ENCODE measurements around the gene SYT6.

Gene SYT6

DNA sequence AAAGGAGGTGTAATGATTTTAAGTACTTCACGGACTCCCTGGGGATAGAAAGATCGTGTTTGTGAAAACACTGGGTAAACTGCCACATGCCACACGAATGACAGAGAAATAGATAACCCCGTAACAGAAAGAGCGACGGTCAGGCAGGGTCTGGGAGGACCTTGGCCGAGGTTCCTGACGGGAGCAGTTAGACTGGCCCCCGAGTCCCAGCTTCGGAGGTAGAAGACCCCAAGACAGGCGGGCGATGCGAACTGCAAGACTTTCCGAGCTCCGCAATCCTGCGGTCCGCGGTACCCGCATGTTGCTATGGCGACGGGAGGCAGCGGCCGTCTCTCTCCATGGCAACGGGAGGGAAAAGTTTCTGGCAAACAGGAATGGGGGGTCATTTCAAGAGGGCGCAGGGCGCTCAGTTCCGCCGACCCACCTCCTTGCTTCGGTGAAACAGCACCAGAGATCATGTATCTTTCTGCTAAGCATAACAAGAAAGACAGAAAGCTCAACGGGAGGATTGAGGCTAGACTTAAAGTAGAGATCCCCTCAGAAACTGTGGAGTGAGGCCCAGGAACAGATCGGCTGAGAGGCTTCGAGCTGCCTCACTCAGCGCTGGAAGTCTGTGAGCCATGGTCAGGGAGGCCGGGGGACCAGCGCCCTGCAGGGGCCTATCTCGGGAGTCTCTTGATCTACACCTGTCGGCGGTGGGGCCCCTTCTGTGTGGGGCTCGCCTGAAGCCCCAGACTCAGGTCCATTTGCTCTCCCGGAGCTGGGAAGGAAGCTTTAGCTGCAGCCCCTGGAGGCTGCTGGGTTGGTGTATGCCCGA lies 685 bp upstream of the SYT6 start:
- DNase-seq (ENCODE audit: low read depth) = no peak

DNA sequence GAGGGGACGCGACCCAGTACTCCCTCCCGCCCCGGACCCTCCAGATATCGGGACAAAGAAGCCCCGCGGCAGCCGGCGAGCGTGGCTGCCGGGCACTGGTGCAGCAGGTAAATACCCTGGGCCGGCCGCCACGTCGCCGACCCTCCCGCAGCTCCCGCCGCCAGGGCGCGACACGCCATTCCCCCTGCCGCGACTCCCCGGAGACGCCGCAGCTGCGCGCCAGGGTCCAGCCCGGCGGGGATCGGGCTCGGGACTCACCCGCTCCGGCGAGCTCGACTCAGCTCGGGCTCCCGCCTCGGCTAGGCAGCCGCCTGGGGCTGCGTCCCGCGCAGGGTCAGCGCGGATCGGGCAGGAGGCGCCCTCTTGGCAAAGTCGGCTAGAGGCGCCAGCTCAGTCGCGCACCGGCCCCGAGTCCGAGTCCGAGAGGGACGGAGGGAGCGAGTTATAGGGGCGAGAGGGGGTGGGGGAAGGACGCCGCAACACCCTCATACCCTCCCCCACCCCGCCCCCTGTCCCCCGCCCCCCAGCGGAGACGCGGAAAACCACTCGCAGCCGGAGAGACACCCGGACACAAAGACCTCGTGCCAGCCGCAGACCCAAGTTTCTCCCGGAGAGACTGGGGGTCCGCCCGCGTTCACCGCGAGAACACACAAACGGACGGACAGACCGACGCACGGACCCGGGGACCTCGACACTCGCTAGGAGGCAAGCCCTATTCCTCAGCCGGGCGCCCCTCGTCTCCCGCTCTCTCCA lies 985 bp downstream of the SYT6 start:
- no peak for DNase-seq (ENCODE audit: low read depth)

DNA sequence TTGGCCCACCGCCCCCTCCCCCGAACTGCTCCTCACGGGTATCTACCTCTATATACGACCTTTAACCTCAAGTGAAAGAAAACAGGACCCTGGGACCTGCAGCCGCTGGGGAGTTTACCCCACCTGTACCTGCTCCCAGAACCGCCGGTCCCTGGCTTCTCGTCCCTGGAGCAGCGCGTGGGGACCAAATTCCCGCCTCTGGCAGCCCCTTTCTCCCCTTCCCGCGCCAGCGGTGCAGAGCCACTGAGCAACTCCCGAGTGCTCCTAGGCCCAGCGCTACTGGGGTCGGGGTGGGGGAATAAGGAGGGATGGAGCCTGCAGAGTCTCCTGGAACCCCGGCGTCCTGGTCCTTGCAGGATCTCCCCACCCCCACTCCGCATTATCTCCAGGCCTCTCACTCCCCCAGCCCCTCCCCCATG lies 1.6 kb downstream of the SYT6 start:
- no peak for DNase-seq (ENCODE audit: low read depth)

DNA sequence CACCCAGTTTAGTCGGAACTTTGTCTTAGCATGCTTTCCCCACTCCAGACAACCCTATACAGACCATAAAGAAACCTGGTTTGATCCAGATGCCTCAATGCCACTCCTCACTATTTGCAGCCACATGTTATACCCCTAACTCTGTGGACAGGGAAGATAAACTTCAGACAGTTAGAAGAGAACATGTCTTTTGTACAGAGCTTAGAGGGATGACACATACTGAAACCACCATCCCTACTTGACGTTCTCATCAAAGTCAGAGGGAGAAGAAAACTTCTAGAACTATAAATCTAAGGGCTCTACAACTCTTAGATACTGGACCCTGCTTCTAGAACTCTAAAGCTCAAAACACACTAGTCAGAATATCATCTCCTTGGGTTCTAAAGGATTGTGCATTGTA lies 3.7 kb downstream of the SYT6 start:
- no peak for DNase-seq (ENCODE audit: low read depth)

DNA sequence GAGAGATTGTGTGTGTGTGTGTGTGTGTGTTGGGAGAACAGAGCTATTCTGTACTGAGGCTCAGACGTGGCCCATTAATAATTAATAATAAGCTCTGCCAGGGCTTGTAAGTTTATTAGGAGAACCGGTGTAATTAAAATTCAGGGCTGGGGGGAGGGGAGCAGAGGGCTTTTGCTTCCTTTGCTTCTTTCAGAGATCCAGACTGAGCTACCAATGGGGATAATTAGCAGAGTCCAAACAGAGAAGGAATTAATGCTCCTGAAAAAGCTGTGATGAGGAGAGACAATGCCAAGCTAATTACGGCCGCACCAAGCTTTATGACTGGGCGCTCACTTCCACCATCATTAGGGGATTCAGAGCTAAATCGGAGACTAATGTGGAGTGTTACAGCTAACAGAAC lies 4.5 kb downstream of the SYT6 start:
- DNase-seq (ENCODE audit: low read depth) = no peak

DNA sequence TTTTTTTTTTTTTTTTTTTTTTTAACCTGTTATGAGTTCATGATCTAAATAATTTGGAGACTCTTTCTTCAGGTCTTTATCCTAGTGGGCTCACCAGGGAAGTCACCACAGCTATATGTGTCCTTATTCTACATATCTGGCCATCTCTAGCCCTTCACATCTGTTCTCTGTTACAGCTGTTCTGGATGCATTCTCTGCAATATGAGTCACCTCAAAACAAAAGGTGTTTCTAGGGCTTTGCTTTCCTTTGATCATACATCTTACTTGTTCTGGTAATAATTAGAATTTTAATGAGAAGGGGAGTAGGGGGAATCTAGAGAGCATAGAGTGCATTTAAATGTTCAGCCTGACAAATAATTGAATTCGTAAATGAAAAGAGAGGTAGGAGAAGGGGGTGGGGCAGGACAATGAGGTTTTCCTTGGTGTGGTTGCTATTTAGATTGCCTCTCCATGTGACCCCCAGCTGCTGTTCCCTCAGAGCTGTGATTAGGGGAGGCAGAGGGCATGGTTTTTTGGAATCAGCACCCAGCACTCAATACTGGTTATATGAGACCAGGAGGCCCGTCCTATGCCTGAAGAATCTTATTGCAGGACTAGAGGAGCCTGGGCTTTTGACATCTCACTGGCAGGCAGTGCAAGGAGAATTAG lies 8.0 kb downstream of the SYT6 start:
- DNase-seq (ENCODE audit: low read depth) = no peak

DNA sequence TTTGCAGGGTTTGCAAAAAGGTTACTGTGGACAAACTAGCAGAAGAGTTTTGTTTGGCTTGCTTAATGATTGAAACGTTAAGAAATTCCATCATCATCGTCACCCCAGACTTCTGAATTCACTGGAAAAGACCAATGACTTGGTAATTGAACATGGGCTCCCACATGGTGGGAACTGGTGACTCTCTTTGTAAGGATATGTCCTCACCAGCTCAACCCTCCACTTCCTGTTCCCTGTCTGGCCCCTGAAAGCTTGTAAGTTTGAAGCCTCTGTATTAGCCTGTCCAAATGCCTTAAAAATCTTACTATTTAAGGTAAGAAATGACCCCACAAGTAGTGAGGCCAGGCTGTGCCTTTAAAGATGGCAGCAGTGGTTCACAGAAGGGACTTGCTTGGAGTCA lies 9.7 kb downstream of the SYT6 start:
- no peak for DNase-seq (ENCODE audit: low read depth)

DNA sequence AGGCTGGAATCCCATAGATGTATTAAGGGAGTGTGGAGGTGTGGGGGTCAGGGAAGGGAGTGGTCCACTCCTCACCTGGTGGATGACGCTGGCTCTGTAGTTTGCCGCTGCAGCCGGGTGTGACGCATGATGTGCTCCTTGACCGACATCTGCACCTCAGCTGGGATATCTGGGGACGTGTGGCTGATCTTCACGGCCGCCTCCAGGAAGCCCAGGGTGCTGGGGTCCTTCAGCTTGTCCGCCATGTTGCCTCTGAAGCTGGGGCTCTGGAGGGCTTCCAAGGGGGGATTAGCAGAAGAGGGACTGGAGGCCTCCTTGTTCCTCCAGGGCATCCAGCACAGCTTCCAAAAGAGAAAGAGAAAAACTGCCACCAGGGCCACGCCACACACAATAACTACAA lies 14.1 kb downstream of the SYT6 start:
- no peak for DNase-seq (ENCODE audit: low read depth)

DNA sequence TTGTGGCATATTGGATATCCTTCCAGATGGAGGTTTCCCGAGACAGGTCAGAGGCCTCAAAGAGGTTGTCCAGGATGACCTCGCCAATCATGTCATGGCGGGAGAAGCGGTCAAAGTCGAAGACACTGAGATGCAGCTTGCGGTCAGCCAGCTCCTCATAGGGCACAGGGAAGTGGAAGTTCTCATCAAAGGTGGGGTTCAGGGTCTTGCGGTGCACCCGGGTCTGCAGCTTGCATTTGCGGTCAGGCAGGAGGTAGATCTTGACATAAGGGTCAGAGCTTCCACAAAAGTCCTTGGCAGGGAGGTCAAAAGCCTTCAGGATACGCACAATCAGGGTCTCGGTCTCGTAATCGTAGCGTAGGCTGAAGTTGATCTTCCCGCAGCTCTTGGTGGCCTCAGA lies 16.2 kb downstream of the SYT6 start:
- DNase-seq (ENCODE audit: low read depth) = no peak

DNA sequence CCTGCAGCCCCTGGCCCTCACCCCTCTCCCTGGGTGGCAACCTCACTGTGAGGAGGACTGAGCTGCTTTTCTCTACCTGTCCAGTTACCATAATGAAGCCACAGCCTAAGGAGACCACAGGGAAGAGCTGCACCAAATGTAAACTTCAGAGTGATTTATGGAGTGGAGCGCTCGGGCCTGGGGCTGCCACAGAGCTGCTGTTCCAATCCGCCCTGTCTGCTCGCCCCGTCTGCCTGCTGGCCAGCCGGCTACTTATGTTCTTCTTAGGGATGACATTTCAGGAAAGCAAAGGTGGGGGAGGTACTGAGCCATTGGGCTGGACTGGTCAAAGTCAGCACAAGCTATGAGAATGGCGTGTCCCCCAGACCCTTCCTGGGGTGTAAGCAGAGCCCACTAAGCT lies 17.9 kb downstream of the SYT6 start:
- no peak for DNase-seq (ENCODE audit: low read depth)

DNA sequence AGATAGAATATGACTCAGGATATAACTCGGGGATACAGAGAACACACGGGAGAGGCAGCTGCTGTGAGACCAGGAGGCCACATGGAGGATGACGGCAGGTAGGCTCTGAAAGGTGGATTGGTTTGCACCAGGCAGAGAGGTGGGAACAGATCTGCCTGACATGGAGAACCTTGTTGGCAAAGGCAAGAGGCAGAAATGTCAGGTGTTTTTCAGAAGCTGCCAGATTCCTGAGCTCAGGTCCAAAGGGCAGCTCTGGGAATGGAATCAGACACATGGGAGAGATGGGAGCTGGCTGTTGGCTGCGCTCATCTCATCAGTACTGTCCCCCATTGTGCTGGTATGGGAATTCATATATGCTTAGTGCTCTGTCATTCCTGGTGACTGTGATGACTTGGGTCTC lies 19.2 kb downstream of the SYT6 start:
- no peak for DNase-seq (ENCODE audit: low read depth)

DNA sequence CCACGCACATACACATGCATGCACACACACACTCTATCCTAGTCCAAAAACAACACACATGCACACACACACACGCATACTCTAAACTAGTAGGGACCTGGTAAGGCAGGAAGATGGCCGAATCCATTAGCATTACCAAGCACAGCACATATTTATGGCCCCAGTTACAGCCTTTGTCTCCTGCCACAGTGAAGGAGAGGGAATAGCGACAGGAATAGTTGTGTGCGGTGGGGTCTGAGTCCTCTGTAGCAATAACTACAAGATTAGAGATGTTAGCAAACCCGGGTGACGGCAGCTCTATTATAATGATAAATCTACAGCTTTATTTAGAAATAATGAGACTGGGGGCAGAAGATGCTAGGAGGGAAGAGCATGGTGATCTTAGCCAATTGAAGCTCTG lies 20.5 kb downstream of the SYT6 start:
- no peak for DNase-seq (ENCODE audit: low read depth)

DNA sequence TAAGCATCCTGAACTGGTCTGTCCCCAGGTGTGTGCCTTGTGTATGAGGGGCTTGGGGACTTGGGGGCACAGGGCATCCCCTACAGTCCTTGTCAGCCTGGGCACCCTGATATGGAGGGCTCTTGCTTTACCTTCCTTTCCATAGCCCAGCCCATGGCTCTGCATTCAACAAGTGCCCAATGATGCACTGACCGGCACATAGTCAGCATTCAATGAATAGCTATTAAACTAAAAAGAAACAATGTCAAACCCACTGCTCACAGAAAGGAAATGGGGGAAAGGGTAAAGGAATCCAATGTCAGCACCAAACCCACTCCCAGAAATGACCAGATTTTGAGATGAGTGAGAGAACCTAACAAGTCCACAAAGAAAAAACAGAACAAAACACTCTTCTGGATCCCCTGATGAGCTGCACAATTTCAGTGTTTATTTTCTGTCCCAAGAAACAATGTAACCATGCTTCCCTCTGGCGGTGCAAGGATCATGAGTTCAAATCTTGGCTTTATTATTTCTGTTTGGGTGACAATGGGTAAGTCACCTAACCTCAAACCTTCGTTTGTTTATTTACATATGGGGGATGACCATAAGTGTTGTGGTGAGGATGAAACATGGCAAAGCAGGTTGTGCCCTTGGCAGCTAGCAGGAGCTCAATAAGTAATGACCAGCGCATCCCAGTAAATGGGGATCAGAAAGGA lies 22.0 kb downstream of the SYT6 start:
- DNase-seq (ENCODE audit: low read depth) = no peak

DNA sequence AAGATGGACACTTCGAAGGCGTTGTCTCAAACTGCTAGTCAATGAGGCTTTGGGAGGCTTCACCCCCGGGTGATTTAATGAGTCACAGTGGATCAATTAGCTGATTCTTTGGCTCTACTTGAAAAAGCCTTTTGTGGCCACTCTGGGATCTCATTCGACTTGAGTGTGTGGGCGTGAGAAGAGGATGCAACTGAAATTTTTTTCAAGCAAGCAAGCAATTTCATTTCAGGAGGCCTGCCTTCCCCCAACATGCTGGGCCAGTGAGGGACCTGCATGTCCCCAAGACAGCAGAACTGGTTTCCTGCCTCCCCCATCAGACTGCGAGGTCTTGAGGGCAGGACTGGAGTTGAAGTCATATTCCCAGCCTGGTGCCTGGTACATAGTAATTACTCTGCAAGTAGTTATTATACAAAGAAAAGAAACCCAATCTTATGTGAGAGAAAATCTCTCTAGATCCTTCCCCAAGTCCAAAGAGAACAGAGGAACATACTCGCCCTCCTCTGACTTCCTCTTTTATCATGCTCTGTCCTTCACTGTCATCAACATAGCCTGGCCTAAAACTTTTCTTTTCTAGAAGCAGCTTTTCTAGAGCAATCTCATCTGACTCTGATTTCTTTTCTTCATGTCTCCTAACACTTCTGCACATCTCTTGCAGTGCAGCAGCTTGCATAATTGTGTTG lies 22.7 kb downstream of the SYT6 start:
- no peak for DNase-seq (ENCODE audit: low read depth)

DNA sequence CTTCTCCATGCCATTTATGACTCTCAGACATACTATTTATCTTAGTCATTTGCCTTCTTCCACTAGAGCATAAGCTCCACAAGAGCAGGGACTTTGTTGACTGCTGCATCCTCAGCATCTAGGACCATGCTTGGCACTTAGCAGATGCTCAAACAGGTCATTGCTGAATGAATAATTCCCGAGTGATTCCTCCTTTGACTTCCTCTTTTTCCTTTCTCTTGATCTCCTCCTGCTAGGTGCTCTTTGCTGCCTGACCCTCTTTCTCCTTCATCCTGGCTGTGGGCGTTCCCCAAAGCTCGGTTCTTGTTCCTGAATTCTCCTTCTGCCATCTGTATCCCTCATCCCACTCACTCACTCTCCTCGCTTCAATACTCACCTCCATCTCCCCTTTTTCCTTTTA lies 23.5 kb downstream of the SYT6 start:
- DNase-seq (ENCODE audit: low read depth) = no peak

DNA sequence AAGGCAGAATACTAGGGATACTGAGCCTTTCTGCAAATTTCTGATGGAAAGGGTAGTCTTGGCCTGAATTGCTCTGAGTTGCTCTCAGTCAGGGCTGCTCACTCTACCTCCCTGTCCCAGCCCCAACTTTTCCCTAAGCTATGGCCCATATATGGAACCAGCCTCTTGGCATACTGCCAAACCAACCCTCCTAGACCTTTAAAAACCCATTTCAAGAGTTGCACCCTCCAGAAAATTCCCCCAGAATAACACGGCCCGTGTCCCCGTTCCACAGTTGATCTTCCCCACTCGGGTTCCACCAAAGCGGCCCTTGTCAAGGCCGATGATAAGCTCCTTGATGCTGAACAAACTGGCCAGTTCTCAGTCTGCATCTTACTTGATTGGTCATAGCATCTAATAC lies 25.4 kb downstream of the SYT6 start:
- no peak for DNase-seq (ENCODE audit: low read depth)

DNA sequence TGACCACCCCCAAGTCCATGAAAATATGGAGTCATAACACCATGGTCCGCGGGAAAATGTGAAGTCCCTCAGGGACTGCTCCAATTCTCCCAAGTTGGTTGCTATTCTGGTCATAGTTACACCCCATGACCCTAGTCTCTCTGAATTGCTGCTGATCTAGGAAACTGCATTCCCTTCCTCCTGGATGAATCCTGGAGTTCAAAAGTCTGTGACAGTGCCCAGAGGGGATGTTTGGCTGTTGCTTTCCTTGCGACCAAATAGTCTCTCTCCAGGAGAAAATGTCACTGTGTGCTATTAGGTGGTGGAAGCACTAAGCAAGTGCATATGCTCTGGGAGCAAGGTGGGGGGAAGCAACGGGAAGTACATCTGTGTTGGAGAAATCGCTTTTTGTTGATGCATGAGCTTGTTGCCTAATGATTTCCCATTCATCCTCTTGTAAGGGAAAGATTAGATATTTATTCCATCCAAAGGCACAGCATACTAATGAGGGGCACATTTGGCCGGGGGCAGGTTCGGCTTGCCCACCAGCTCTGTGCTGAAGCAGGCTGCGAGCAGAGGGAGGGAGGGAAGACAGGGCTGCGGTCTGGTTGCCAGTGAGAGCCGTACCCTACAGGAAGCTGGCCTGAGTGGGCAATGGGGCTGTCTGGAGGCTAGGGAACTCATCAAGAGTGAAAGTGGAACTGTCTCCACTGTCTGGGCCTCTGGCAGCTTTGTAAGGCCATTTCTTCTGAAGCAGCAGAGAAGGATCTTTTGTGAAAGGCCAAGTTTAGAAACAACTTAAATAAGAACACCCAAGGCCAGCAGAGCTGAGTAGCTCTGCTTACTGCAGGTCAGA lies 27.2 kb downstream of the SYT6 start:
- DNase-seq (ENCODE audit: low read depth) = no peak

DNA sequence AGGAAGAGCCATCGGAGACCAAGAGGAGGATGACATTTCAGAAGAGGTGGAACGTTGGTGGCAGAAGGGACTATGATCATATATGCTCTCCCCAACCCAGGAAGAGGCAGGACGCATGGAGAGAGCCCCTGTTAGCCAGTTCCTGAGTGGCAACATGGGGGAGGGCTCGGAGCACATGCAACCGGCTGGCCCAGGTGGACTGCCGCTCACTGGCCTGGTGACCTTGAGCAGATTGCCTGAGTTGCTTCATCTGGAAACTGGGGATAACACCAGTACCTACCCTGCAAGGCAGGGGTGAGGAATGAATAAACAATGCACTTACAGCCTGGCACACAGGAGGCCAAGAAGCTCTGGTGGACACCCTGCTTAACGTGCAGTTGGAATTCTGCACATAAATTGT lies 29.0 kb downstream of the SYT6 start:
- DNase-seq (ENCODE audit: low read depth) = no peak

DNA sequence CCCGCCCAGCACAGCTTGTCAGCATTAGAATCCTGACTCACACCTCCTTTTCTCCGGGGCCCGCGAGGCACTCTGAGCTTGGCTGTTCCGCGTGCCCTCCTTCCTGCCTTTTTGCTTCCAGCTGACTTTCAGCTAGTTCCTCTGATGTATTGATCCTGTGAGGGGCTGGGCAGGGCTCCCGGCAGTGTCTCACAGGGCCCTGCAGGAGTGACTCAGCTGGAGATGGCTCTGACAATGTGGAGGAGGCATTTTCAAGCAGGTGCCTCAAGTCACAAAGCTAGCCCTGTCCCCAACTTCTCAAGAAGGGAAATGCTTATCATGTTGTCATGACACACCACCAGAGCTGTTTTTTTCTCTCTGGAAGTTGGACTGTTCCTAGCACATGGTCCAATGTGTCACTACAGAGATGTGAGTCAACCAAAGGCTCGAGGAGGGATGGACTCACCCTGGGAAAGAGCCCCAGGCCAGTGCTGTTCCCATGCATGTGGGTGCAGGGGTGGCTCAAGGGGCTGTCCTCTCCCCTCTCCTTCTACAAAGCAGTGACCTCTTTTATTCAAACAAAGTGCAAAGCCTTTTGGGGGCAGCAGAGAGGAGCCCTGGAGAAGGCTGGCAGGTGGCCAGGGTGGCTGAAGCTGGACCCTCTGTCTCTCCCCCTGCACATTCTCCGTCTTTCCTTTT lies 30.6 kb downstream of the SYT6 start:
- DNase-seq (ENCODE audit: low read depth) = no peak

DNA sequence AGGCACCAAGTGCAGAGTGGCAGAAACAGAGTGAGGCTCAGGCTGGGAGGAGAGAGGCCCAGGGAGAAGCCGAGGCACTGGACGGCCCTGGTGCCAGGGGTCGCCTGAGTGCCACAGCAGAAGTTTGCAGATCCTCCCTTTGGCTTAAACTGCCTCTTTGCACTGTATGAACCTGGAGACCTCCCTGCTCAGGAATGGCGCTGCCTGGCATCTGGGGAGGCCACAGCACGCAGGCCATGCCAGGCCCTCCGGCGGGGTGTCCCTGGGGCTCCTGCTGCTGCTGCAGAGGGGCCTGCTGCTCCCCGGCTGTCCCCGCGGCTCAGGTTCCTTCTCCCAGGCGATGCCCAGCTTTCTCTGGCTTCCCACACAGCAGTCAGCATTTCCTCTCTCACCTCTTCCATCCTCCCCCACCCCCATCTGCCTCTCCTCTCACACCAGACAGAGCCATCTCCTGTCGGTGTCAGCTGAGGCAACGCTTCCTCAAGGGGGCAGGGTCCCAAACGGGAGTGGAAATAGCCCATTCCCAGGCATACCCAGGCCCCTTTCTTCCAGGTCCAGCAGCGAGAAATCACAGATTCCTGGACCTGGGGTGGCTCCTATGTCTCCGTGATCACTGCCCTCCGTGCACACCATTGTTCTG lies 35.2 kb downstream of the SYT6 start:
- DNase-seq (ENCODE audit: low read depth) = no peak
